B cell (primary cell): Measurements from ENCODE around the gene CCDC124.

Experiments
- EZH2 ChIP-seq: IDR thresholded peaks from 2 replicates; pipeline ENCODE4 v1.6.1; 2012; ENCODE audit warnings: borderline replicate concordance, low read depth, mild to moderate bottlenecking, moderate library complexity, low read length; ENCODE audit not compliant: insufficient read depth, poor library complexity, severe bottlenecking
- TF ChIP-seq, protein P1 (sequence below): fragments of 200-600 bp; IDR thresholded peaks from one replicate; pipeline ENCODE4 v1.8.0; 2022; ENCODE audit warnings: antibody characterized with exemption, mild to moderate bottlenecking

DNA sequence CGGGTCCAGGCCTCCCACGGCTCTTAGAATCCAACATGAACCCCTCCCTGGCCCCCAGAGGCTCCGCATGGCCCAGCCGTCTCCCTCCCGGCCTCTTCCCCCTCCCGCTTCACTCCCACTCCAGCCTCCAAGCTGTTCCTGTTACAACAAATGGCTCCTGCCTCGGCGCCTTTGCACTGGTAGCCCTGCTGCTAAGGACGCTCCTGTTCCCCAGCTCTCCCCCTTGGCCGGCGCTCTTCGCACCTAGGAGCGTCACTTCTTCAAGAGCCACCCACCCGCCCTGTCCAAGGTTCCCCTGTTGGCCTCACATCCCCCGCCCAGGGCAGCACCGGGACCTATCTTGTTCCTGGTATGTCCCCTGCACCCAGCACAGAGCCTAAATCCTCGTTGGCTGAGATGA lies 9.4 kb downstream of the CCDC124 start:
- TF ChIP-seq, protein P1, sequence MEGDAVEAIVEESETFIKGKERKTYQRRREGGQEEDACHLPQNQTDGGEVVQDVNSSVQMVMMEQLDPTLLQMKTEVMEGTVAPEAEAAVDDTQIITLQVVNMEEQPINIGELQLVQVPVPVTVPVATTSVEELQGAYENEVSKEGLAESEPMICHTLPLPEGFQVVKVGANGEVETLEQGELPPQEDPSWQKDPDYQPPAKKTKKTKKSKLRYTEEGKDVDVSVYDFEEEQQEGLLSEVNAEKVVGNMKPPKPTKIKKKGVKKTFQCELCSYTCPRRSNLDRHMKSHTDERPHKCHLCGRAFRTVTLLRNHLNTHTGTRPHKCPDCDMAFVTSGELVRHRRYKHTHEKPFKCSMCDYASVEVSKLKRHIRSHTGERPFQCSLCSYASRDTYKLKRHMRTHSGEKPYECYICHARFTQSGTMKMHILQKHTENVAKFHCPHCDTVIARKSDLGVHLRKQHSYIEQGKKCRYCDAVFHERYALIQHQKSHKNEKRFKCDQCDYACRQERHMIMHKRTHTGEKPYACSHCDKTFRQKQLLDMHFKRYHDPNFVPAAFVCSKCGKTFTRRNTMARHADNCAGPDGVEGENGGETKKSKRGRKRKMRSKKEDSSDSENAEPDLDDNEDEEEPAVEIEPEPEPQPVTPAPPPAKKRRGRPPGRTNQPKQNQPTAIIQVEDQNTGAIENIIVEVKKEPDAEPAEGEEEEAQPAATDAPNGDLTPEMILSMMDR: no peak
- TF ChIP-seq EZH2: no peak
